Measurements from ENCODE around the gene TXLNG.

TXLNG gene

GRCh38 chrX:16785247-16786138 is 773 bp upstream of the TXLNG start:
- no peak for DNase-seq

DNA sequence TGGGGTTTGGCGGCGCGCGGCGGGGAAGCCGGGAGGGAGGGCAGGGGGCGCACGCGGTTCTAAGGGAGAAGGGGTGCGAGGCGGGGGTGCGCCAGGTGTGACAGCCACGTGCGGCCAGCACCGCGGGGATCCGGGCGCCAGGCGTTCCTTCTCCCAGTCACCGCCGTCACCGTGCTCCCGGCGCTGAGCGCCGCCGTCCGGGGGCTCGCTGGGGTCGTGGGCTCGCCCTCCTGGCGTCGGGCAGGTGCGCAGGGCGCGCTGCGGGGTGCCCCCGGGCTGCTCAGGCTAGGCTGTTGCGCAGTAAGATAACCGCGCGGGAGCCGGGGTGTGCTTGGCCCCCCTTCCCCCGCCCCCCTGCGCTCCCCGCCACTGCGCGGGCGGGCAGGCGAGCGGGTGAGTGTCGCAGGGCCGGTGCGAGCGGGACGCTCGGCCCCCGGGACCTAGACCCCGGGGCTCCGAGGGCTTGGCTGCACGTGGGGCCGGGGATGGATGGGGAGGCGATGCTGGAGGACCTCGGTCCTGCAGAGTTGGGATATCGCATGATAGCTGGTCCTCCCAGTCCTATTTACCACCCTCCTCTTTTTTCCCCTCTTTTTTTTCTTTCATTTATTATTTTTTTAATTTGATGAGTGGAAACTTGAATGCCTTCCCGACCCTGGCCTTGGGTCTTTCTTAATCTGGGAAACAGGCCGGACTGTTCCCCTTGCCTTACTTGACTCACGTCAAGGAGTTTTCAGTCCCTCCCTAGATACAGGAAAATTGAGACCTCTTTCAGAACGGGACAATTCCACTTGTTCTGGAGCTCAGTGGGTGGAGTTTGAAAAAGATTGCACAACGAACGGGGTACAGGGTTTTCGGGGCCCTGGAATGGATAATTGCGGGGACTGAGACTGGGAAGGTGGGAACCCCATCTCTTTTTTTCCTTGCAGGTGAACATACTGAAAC is 797 bp downstream of the TXLNG start:
- peak; percentile 32 for DNase-seq

DNA sequence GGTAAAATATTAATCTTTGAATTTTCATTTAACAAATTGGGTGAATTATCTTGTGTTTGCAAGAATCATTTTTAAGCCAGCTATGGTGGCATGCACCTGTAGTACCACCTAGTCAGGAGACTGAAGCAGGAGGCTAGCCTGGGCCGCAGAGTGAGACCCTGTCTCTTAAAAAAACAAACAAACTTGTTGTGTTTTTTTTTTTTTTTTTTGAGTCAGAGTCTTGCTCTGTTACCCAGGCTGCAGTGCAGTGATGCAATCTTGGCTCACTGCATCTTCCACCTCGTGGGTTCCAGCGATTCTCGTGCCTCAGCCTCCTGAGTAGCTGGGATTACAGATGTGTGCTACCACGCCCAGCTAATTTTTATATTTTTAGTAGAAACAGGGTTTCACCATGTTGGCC is 2.2 kb downstream of the TXLNG start:
- DNase-seq: no peak

- no peak for DNase-seq
Measured at GRCh38 chrX:16796298-16796697, 10.0 kb downstream of the TXLNG start.

GRCh38 chrX:16797358-16797757 is 11.1 kb downstream of the TXLNG start:
- DNase-seq: no peak

DNA sequence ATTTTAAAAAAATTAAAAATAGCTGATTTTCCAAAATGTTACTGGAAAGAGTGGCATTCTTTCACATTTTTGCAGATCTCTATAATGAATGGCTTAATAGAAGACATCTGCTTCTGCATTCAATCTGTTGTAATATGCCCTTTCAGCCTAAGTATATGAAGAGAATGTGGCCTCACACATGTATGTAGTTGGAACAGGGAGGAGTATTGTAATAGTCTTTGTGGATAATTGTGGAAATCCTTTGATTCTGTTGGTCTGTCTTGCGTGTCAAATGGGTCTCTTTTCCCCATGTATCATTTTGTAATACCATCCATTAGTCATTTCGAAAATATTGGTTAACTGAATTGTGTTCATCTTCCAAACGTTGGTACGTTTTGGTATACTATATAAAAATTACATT is 11.6 kb downstream of the TXLNG start:
- no peak for DNase-seq

- no peak for DNase-seq
Measured at GRCh38 chrX:16804923-16805464, 18.7 kb downstream of the TXLNG start.

GRCh38 chrX:16807548-16807947 is 21.3 kb downstream of the TXLNG start:
- no peak for DNase-seq

GRCh38 chrX:16807976-16808542 is 21.8 kb downstream of the TXLNG start:
- DNase-seq: no peak

DNA sequence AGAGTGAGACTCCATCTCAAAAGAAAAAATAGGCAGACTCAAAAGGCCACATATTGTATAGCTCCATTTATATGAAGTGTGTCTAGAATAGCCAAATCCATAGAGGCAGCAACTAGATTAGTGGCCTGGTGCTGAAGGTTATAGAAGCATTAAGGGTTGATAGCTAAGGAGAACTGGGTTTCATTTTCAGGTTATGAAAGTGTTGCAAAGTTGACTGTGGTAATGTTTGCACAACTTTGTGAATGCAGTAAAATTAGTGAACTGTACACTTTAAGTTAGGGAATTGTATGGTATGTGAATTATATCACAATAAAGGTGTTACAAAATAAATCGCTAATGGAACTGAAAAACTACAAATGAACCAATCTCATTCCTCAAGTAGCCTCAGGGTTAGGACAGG is 28.3 kb downstream of the TXLNG start:
- no peak for DNase-seq

DNA sequence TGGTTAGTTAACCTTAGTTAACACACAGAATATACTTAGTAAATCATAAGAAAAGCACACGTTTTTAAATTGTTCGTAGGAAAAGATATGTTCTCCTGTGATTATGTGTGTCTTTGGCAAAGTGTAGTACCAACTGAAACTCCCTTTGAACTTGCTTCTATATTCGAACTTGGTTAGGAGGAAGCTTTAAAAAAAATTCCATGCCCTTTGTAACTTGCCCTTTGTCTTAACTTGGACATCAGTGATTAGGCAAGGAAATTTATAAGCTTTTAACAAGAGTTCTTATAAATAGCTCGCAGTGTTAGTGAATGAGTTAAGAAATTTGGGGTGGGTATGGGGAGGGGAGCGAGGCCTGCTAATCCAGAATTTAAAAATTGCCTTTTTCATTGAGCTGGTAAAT is 33.4 kb downstream of the TXLNG start:
- DNase-seq: no peak

DNA sequence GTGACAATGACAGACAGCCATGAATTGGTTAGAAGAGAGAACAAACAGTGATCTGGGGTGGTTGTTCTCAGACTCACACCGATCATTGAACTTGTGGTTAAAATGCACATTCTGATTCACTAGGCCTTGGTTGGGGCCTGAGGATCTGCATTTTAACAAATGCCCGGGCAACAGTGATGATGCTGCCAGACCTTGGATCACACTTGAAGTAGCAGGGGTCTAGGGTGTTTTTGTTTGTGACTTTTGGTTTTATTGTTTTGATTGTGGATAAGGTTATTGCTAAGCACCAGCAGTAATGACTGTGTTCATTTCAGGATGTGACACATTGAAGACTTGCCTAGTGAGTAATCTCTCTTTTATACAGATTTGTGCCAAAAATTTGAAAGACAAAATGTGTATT is 36.5 kb downstream of the TXLNG start:
- DNase-seq: no peak

GRCh38 chrX:16825264-16826035 is 39.2 kb downstream of the TXLNG start:
- DNase-seq: no peak

DNA sequence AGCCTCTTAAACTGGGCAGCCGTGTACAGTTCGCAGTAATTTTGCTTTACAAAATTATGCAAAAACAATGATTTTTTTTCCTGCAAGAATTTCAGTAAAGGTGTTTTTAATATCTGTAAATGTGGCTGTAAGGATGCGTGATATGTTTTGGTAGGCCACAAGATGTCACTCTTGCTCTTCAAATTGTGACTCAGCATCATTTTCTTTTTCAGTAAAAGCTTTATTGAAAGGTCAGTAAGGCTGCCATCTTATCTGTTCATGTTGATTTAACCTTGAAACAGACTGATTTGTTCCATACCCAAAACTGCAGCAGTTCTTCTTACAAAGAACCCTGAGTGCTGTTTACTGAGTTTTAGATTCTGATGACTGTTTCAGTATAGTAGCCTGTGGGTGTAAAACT is 39.9 kb downstream of the TXLNG start:
- DNase-seq: peak; percentile 37

GRCh38 chrX:16827225-16827624 is 41.0 kb downstream of the TXLNG start:
- DNase-seq: no peak

- DNase-seq: no peak
Measured at GRCh38 chrX:16828124-16828908, 42.0 kb downstream of the TXLNG start.

DNA sequence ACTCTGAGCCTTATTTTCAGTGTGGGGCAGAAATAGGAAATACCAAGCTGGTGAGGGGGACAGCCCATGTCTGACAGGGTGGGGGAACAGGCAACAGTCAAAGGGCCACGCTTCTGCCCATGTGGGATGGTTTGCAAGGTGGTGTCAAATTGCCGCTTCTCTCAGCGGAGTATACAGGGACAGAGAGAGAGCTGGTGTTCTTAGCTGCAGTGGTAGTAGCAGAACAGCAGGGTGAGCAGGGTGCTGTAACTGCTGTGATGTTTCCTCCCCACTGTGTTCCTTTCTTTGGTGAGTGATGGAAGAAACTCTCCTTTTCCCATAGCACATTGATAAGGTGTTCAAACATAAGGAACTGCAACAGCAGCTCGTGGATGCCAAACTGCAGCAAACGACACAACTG is 46.0 kb downstream of the TXLNG start:
- DNase-seq: no peak

GRCh38 chrX:16834806-16835205 is 48.5 kb downstream of the TXLNG start:
- no peak for DNase-seq

DNA sequence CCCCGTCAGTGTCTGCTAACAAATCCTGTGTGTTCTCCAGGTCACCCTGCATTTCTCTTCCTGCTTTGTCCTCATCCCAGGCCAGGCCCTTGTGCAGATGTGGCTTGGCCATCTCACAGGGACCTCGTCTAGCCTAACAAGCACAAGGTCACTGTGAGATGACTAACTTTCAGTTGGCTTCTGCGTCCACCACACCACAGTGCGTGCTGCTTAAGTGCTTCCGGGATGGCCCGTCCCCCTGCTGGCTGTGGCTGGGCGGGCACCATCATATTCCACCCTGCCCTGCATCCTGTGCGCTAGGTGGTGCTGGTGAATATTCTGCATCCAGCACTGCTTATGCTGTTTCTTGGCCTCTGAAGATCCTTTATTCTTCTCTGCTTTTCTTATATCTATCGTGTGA is 50.1 kb downstream of the TXLNG start:
- DNase-seq: no peak

GRCh38 chrX:16838202-16839066 is 52.2 kb downstream of the TXLNG start:
- DNase-seq: no peak

Measured in NCI-H1092 treated with DMSO at 0.1 percent for 48 hours (cell line).